ENCODE measurements around the gene PTPRD. TPM values are rescaled to one million over a fixed set of nuclear protein-coding genes. Genes with fewer than 3 reads are reported as not detected.

The PTPRD gene
- total RNA-seq, 1 experiment from 2014 or later, result not detected

GRCh38 chr9:8349376-8349775 is 2263.4 kb downstream of the PTPRD start:
- Histone ChIP-seq H3K27me3 (ENCODE audit: control insufficient read depth, insufficient read depth, low read length) (no peaks in the 10 kb centered on the region), H3K9me3 (ENCODE audit: control insufficient read depth, insufficient read depth, low read depth, low read length) (no peaks in the 10 kb centered on the region), H3K4me3 (ENCODE audit: low read depth in 2 of 2, low read length in 2 of 2) (no peak overlapping the region), H3K4me1 (ENCODE audit: control insufficient read depth, insufficient read depth, low read length) (no peaks in the 10 kb centered on the region), H3K27ac (ENCODE audit: low read length) (no peak overlapping the region), H3K36me3 (ENCODE audit: control insufficient read depth, insufficient read depth, low read length) (no peaks in the 10 kb centered on the region)
- intact Hi-C loops (cut with micrococcal nuclease; ENCODE audit: unreplicated experiment), result no loop called here
- ChIA-PET POLR2A (no interaction called here), CTCF (no interaction called here)
- TF ChIP-seq TCF7L2 (IDR thresholded peaks at IDR 0.05; ENCODE audit: low read depth, low read length), result no peak
- TF ChIP-seq POLR2AphosphoS5 (IDR thresholded peaks at IDR 0.05; ENCODE audit: low read depth, low read length), result no peak
- TF ChIP-seq CTCF (IDR thresholded peaks at IDR 0.05), result no peak
- TF ChIP-seq SIN3A (IDR thresholded peaks at IDR 0.05; ENCODE audit: borderline replicate concordance, insufficient read depth, low read depth, low read length), result no peak
- TF ChIP-seq REST (IDR thresholded peaks at IDR 0.05; ENCODE audit: insufficient read depth in 1 of 2, low read depth in 2 of 2, low read length in 1 of 2), result no peak
- in situ Hi-C loops (cut with HindIII; ENCODE audit: low pct_unique_long_range_greater_than_20kb, low sequenced_read_pairs), result no loop called here
- BruUV-seq (replicated peaks), result no TSS peak
- DNase-seq (ENCODE audit: low read depth, low spot score), result no peak
- ATAC-seq, result no peak

- POLR2A ChIA-PET, result no interaction called here
- no peak for TF ChIP-seq POLR2AphosphoS5 (IDR thresholded peaks at IDR 0.05; ENCODE audit: low read depth, low read length)
- no peak for TF ChIP-seq SIN3A (IDR thresholded peaks at IDR 0.05; ENCODE audit: borderline replicate concordance, insufficient read depth, low read depth, low read length)
- no peak for TF ChIP-seq TCF7L2 (IDR thresholded peaks at IDR 0.05; ENCODE audit: low read depth, low read length)
- no peak for TF ChIP-seq CTCF (IDR thresholded peaks at IDR 0.05)
- no peak for TF ChIP-seq REST (IDR thresholded peaks at IDR 0.05; ENCODE audit: insufficient read depth in 1 of 2, low read depth in 2 of 2, low read length in 1 of 2)
- ATAC-seq (no peak), DNase-seq (ENCODE audit: low read depth, low spot score) (no peak)
- no peaks in the 10 kb centered on the region for H3K4me1 ChIP-seq (ENCODE audit: control insufficient read depth, insufficient read depth, low read length)
- no peak overlapping the region for H3K4me3 ChIP-seq (ENCODE audit: low read depth in 2 of 2, low read length in 2 of 2)
- intact Hi-C loops (cut with micrococcal nuclease; ENCODE audit: unreplicated experiment), result no loop called here
- H3K27me3 ChIP-seq (ENCODE audit: control insufficient read depth, insufficient read depth, low read length), result no peaks in the 10 kb centered on the region
- no peaks in the 10 kb centered on the region for H3K36me3 ChIP-seq (ENCODE audit: control insufficient read depth, insufficient read depth, low read length)
- CTCF ChIA-PET, result no interaction called here
- H3K9me3 ChIP-seq (ENCODE audit: control insufficient read depth, insufficient read depth, low read depth, low read length), result no peaks in the 10 kb centered on the region
- in situ Hi-C loops (cut with HindIII; ENCODE audit: low pct_unique_long_range_greater_than_20kb, low sequenced_read_pairs), result no loop called here
- H3K27ac ChIP-seq (ENCODE audit: low read length), result no peak overlapping the region
- no TSS peak for BruUV-seq (replicated peaks)
Observed at GRCh38 chr9:8348756-8349155, 2264.0 kb downstream of the PTPRD start.
